Activated T-helper 9 cell treated with anti-CD3 and anti-CD28 coated beads, Interleukin-2, amount 50 U/mL, for 16 hours (primary cell): ENCODE data around the gene BBX.

Experiments
- DNase-seq: peaks from one replicate; pipeline ENCODE4 v3.0.0-alpha.2; 2020; ENCODE audit warnings: low read depth

BBX gene

GRCh38 chr3:107845380-107846278, 322.9 kb downstream of the BBX start:
- DNase-seq = no peak

- DNase-seq = no peak
Measured at GRCh38 chr3:107846279-107846852, 323.6 kb downstream of the BBX start.

- DNase-seq = no peak
Measured at GRCh38 chr3:107847791-107848190, 325.0 kb downstream of the BBX start.

- no peak for DNase-seq
Measured at GRCh38 chr3:107848351-107848915, 325.7 kb downstream of the BBX start.

GRCh38 chr3:107850681-107851080, 327.9 kb downstream of the BBX start:
- DNase-seq = no peak

GRCh38 chr3:107853821-107854220, 331.1 kb downstream of the BBX start:
- no peak for DNase-seq

- DNase-seq = no peak
Measured at GRCh38 chr3:107854733-107855132, 332.0 kb downstream of the BBX start.

- DNase-seq = no peak
Measured at GRCh38 chr3:107855710-107856109, 332.9 kb downstream of the BBX start.

- no peak for DNase-seq
Measured at GRCh38 chr3:107857854-107858253, 335.1 kb downstream of the BBX start.

- DNase-seq = no peak
Measured at GRCh38 chr3:107858876-107859275, 336.1 kb downstream of the BBX start.
